Right lung (tissue), 5 donors: ENCODE results near the gene ABCC12. TPM values are rescaled to one million over a fixed set of nuclear protein-coding genes. Genes with fewer than 3 reads are reported as not detected.
A peak's percentile ranks its signal among the peaks of the same experiment; 100 is the strongest.
"Not testable (repeated sequence)": the region's sequence is repeated elsewhere in the genome, so short reads cannot be mapped to it uniquely, and the experiment has no call there.

ENCODE experiments used
- DNase-seq, 2 donors: peaks; one replicate each; pipeline ENCODE4 v3.0.0-alpha.2; 2013
- polyA plus RNA-seq, 5 donors: library from polyadenylated mRNA; unstranded; fragments of 120-200 nt; gene quantifications; one replicate each; pipeline versions ENCODE4 v1.2.1 to v1.2.3, GENCODE V29; 2013; ENCODE audit warnings: inconsistent platforms in 1 of 5, low replicate concordance in 1 of 5; ENCODE audit not compliant: insufficient read length in 5 of 5, insufficient read depth in 1 of 5

Gene ABCC12
- polyA plus RNA-seq, 5 donors = 0.13 to 0.22 (median 0.18) TPM

DNA sequence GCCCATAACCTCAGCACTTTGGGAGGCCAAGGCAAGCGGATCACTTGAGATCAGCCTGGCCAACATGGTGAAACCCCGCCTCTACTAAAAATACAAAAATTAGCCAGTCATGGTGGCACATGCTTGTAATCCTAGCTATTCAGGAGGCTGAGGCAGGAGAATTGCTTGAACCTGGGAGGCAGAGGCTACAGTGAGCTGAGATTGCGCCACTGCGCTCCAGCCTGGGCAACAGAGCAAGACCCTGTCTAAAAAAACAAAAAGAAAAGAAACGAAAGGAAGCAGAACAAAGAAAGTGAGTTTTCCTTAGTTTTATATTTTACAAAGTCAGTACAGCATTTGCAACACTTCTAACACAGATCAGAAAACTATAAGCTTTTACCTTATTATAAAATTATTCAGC, 10.8 kb upstream of the ABCC12 start:
- not testable (repeated sequence) for DNase-seq

DNA sequence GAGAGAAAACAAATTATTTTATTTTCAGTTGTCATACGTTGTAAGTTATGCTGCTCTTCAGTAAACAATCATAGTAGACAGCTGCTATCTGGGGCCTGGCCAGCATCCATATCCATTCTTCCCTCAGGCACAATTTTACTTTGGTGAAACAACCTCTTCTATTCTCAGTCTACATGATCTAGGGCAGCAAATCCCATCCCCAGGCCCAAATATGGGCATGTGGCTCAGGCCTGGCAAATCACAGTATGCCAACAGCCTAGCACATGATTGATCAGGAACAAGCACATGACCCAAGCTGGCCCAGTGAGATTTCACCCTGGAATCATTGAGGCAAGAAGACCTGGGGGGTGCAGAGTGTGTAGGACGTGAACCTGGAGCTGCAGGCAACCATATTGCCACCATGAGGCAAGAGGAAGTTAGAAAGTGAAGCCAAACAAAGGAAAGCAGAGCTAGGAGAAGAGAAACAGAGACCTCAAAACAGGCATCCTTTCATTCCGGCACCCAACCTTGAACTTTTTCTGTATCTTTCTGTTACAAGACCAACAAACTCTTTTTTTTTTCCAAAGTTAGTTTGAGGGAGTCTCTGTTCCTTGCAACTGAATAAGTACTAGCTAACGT, 10.3 kb upstream of the ABCC12 start:
- DNase-seq = no peak

DNA sequence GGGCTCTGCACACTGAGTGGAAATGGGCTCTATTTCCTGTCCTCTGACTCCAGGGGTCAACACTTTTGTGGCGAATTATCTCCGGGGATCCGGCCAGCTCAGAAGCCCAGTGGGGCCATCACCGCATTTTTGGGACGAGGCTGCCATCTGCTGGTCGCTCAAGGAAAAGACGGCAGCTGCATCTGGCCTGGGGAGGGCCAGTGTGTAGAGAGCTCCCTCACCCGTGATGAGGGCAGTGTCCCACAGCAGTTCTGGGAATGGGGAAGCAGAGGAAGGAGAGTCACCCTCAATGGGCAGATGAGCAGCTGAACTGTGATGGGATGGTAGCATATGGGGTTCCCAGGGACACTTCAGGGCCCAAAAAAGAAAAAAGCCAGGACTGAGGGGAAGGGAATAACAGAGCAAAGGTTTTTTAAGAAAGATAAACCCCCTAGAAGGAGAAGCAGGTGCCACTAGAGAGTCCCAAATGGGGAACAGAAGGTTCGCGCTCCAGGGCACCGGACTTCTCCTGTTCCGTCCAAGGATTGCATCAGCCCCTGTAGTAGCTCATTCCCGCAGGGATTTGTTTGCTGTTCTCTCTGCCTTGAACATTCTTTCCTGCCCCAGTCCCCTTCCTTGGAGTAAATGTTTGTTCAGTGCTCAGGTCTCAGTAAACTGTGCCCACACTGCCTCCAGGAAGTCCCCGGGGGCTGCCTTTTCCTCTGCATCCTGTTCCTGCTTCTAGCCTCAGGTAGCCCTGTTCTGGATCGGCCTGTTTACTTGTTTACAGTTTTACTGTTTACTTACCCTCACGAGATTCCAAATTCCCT, 9.3 kb upstream of the ABCC12 start:
- DNase-seq = peak; percentile 46 to 50

DNA sequence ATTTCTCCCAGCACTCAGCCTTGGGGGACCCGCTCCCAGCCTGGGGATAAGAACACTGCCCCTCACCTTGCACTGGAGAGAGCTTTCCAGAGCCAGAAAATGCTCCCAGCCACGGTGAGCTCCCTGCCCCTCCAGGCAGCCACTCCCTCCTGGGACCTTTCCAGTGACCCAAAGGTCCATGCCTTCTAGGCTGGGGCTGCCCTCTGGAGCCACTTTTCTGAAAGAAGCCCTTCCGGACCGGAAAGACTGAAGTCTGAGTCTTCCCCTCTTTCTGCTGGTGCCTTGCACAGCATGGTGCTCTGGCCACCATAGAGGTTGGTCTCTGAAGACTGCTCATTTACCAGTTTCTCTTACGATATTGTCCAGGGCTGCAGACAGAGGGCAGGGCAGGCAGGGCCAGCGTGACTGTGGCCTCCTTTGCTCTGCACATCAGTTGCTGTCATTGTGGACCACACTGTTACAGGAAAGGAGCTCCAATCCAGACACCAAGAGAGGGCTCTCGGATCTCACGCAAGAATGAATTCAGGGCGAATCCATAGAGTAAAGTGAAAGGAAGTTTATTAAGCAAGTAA, 7.1 kb upstream of the ABCC12 start:
- DNase-seq = no peak

DNA sequence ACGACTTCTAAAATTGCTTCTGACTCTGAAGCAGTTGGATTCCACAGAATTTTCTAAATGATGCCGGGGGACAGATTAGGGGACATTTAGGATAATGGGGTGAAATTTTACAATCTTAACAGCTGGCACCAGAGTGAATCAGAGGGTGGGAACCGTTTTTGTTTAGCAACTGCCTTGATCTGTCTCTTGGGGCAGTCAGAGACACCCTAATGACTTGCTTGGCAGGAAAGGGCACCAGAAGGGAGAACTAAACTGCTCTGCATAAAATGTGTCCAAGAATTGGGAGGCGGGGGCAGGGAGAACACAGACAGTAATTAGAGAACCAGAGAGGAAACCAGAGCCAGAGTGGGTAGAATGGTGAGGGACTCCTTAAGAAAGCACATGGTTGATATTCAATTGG, 6.1 kb upstream of the ABCC12 start:
- DNase-seq = no peak

DNA sequence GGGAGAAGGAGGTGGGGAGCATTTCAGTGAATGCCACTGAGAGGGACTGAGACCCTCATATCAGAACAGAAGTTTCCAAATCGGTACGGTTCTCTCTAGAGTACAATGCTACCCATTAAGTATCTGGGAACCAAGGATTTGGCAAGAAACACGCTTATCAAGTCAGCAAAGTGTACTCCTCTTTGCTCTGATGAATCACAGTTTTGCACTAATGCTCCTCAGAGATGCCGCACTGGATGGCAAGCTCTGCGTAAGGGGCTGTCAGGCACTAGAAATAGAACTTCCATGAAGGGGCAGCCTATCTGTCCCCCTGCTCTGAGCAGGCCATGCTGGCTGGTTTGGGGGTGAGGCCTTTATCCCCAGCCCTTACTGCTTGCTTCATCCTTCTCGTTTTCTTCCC, 4.8 kb upstream of the ABCC12 start:
- no peak for DNase-seq

DNA sequence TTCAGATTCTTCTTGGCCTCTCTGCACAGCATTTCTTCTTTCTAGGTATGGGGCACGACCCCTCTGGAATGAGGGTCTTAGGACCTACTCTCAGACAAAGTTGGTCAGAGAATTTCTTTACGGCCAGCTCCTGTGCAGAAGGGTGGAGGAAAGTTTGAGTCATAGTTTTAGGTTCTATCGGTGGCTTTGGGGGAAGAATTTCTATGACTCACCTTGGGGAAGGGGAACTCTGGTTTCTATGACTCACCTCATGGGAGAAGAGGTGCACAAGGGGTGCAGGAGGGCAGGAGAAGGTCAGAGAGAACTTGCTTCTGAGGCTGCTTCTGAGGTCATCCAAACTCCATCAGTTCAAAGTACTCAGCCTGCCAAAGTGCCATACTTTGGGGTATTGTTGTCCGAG, 2.5 kb upstream of the ABCC12 start:
- no peak for DNase-seq

DNA sequence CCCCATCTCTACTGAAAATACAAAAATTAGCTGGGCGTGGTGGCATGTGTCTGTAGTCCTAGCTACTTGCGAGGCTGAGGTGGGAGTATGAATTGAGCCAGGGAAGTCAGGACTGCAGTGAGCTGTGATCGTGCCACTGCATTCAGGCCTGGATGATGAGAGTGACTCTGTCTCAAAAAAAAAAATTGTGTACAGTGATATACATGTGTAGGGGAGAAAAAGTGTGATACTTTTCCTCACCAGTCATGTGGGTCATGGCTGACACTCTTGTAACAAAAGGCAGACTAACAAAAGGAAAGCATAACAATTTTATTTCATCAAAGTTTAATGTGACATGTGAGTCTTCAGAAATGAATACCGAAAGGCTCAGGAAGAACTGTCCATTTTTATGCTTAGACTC, 2.0 kb upstream of the ABCC12 start:
- DNase-seq = no peak

DNA sequence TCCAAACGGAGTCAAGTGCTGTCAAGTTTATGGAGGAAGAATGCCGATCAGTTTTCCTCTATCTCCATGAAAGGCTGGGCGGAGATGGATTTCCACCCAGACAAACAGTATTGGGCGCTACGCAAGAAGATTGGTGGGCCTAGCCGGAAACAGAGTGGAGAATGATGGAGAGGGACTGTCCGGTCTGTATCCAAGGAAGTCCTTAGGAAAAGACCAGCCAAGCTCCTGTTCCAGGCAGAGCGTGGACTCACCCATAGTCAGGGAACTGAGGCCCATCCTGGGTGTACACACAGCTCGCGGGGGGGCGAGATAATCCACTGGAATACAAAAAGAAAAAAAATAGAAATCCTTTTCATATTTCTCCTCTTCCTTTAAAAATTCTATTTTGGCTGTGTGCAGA, 1.5 kb upstream of the ABCC12 start:
- DNase-seq = no peak

DNA sequence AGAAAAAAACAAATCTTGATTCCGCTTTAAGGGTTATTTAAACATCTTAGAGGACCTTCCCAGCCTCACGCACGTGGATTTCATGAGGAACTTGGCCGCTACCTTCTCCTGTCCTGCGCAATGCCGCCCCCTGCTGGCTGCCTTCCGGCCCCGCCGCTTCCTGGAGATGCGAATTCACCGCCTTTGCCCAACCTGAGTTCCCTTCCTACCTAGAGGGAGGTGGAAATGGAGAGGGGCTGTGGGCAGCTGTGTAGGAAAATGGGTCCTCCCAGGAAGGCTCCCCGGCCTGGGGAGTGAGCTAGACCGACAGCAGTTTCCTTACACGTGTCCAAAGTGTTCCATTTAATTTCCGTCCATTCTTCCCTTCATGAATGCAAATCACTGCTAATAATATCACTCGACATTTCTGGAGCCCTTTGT, 1.0 kb upstream of the ABCC12 start:
- peak; percentile 58 to 66 for DNase-seq

DNA sequence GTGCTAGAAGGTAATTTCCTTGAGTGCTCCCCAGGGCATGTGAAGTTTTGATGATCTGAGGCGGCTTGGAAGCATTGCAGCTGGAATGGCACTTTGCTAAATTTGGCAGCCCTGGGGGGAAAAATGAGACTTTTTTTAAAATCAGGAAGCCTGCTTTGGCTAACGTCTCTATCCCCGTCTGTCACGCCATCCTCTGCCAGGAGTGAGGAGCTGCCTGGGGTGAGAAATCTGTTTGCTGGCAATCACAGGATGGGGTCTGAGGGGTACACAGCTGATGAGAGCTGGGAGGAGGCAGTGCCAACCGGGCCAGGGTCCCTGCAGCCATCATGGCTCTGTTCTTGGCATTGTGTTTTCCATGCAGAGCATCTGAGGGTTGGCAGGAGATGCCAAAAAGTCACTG, 2.0 kb downstream of the ABCC12 start:
- DNase-seq = no peak

DNA sequence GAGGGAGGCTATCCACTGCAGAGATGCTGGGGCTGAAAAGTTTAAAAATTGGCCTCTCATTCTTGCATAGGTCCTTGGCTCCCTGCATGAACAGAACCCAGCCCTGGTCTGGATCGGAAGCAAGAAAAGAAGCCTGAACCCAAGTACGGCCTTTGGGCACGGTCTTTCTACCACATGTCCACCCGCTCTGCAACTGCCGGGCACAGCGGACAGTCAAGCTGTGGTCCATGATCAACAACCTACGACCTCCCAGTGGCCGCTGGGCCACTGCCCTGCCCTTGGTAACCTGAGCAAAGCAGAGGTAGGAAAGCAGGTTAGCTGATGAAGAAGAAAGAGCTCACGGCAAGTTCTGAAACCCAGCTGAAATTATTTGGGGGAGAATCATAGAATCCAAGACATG, 3.6 kb downstream of the ABCC12 start:
- no peak for DNase-seq

DNA sequence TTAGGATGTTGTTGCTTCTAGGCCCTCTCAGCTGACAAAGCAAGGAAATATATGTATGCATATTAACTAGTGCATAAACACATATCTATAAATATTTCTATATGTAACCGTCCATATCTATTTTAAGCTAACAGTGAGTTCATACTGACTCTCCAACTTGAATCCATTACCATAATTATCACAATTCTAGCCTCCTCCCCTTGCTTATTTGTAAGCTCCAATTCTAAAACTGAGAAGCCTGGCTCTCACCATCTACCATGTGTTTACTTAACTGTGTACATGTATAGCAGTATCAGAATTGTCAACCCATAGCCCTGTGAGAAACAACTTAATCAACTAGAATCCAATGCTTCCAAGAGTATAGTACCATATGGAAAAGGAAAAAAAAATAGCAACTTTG, 5.1 kb downstream of the ABCC12 start:
- no peak for DNase-seq

DNA sequence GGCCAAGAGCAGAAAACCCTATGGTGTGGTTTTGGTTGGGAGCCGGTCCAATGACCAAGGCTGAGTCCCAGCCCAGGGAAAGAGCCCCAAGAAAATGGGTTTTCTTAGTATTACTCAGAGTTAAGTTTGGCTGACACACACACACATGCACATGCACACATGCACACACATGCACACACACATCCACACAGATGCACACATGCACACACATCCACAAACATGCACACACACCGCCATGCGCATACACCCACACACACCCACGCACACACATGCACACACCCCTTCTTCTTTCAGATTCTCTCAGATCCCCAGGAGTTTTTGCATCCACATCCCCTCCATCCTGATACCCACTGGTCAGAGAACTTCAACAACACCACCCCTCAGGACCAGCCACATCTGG, 9.1 kb downstream of the ABCC12 start:
- no peak for DNase-seq

DNA sequence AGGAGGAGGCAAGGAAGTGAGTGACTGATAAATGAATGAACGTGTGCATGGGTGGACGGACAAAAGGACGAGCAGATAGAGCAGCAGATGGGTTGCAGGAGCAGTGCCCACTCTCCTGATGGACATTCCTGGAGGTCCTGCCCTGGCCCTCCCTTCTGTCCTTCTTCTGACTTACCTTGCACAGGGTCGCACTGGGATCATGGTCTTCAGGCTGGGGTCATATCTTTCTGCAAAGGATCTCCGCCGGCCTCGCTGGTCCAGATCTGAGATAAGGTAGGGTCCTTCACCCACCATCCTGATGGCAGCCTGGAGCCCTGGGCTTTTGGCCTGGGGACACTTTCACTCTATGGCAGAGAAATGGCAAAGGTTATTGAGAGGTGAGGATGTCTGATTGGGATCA, 9.7 kb downstream of the ABCC12 start:
- no peak for DNase-seq

DNA sequence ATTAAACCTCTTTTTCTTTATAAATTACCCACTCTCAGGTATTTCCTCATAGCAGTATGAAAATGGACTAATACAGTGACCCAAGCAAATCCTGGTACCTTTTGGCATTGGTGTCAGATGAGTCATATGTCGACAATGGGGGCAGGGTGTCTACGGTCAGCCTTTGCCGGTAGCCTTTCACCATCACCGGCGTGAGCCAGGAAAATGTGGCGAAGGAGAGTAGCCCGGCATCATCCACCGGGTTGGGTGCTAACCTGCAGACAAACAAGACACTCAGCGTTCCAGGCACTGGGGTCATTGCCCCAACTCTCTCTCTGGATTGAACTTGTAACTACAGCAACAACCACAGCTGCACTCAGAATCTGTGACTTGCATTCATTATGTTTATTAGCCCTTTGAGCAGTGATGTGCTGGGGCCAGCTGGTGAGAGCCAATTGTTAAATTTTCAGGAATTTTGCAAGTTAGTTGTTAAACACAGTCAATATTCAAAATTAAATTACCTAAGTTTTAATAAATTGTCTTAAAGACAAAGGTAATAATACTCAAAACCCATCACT, 11.9 kb downstream of the ABCC12 start:
- DNase-seq = no peak

DNA sequence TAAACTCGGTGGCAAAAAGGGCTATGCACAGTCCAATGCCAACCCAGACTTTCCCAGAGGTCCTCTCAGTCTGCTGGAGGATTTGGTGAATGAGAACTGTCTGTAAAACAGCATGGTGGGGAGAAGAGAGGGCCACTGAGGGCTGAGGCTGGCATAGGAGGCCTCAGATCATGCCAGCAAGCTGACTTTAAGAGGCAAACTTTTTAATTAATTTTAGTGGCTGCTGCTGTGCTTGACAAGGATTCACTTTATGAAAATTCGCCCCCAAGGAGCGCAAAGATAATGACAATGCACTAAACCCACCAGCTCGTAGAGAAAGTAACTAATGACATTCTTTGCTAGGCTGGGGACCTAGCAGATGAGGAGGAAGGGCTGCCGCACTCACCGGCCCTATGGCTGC, 15.0 kb downstream of the ABCC12 start:
- DNase-seq = no peak

DNA sequence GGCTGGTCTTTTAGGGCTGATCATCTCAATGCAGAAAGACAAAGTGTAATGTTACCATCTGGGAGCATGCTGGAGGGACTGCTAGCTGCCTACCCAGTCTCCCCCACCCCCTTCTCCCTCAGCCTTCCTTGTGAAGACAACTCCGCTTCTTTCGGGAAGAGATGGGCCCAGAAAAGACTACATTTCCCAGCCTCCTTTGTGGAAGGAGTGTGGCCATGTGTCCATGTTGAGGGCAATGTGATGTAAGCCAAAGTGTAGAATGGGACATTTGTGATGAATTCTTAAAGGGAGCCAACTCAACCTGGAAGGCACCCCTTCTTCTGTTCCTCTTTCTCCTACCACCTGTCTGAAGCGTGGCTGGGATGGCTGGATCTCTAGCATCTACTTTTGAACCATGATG, 16.3 kb downstream of the ABCC12 start:
- no peak for DNase-seq

DNA sequence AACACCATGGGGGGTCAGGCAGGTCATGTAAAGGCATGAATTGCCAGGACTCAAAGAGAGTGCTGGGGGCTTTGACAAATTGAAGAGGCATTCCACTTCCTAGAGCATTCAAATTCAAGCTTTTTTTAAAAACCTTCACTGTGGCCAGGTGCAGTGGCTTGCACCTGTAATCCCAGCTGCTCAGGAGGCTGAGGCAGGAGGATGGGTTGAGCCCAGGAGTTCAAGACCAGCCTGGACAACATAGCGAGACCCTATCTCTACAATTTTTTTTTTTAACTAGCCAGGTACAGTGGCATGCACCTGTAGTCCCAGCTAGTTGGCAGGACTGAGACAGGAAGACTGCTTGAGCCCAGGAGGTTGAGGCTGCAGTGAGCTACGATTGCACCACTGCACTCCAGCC, 17.2 kb downstream of the ABCC12 start:
- DNase-seq = no peak

DNA sequence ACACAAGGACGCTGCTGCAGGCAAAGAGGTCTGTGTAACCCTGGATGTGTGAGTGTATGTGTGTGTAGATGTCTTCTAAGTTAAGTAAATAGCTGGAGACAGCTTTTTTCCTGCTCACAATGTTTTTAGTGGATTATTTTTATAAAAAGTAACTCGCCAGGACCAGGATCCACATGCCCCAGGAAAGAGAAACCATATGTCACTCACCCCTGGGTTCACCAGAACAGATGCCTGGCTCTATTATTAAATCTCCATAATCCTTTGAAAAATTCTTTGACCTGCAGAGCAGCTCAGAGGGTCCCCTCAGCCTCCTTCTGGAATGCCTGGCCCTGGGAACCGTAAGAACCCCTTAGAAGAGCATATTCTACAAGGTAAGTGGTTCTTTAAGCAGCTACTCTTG, 18.0 kb downstream of the ABCC12 start:
- DNase-seq = no peak

DNA sequence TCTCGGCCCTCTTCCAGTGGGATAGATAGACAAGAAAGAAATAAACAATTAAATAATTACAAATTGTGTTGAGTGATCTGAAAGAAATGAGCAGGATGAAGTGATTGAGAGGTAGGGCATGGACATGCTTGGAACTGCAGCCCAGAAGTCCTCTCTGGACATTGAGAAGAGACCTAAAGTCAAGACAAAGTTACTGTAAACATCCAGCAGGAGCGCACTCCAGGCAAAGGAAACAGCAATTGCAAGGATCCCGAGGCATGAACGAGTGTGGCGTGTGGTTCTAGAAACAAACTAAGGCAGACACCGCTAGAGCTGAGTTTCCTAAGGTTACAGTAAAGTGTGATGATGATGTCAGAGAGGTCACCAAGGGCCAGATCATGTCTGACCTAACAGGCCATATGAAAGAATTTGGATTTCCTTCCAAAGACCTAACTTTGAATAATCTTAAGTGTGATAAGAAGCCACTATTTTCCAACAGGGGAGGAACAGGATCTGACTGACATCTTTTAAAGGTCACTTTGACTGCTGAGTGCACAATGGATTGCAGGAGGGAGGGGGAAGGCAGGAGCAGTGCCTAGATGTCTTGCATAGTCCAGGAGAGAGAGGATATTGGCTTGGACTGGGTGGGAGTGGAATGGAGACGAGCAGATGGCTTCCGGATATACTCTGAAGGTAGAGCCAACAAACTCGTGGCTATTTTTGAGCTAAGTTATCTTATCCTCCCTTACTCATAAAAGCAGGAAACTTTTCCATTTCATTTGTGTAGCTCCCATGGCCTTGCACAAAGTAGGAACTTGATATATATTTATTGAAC, 19.0 kb downstream of the ABCC12 start:
- no peak for DNase-seq
